Mucosa of stomach (tissue), 1 donor: ENCODE measurements around the gene CCDC15.

Experiments
- H3K27me3 ChIP-seq: one replicate; pipeline ENCODE4 v1.7.0; 2013; ENCODE audit warnings: mild to moderate bottlenecking, low read length; ENCODE audit not compliant: control insufficient read depth, insufficient read depth
- H3K36me3 ChIP-seq: one replicate; pipeline ENCODE4 v1.7.0; 2013; ENCODE audit warnings: low read length; ENCODE audit not compliant: control insufficient read depth, insufficient read depth
- H3K4me1 ChIP-seq: one replicate; pipeline ENCODE4 v1.7.0; 2013; ENCODE audit warnings: mild to moderate bottlenecking, low read length; ENCODE audit not compliant: control insufficient read depth, insufficient read depth
- H3K4me3 ChIP-seq: one replicate; pipeline ENCODE4 v1.7.0; 2013; ENCODE audit warnings: low read length
- H3K9ac ChIP-seq: one replicate; pipeline ENCODE4 v1.7.0; 2013; ENCODE audit warnings: mild to moderate bottlenecking, low read length, moderate library complexity
- H3K9me3 ChIP-seq: one replicate; pipeline ENCODE4 v1.7.0; 2013; ENCODE audit warnings: mild to moderate bottlenecking, low read length, moderate library complexity; ENCODE audit not compliant: control insufficient read depth
- donor health status: Pancreatic carcinoma.

The CCDC15 gene

DNA sequence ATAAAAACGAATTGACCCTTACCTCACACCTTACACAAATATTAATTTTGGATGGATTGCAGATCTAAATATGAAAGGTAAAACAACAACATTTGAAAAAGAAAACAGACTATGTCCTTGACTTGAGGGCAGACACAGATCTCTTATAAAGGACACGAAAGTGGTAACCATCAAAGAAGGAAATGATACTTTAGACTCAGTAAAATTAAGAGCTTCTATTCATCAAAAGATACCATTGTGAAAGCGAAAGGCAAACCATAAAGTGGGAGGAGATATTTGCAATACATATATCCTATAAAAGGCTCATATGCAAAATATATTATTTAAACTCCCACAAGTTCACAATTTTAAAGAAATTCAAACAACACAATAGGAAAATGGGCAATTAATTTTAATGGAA lies 23.2 kb upstream of the CCDC15 start:
- H3K4me3 ChIP-seq = no peak overlapping the region
- H3K9ac ChIP-seq = no peak overlapping the region
- H3K9me3 ChIP-seq = no peaks in the 10 kb centered on the region
- no peaks in the 10 kb centered on the region for H3K36me3 ChIP-seq
- no peaks in the 10 kb centered on the region for H3K27me3 ChIP-seq
- H3K4me1 ChIP-seq = no peaks in the 10 kb centered on the region

DNA sequence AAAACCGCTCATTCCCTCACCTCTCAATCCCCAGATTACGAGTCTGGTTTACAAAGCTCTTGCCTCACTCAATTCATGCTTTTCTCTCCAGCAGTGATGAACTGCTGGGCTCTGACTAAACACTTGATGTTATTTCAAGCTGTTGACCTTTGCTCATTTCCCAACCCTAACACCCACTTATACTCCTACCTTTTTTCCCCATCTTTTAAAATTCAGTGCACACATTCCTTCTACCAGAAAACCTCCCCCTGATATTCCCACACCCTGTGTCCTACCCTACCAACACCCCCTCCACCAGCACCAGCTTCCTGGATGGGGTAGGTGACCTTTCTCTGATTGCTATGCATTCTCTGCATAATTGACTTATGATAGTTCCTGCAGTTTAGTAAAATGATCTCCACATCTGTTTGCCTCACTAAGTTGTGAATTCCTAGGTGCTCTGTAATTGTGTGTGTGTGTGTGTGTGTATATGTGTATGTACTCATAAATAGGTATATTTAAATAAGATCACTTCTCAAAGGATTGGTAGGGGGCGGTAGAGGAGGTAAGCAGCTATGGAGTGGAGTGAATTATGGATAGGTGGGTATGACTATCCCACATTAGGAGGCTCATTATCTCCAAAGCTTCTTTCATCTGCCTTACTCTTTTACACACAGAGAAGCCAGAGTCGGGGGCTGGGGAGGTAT lies 19.0 kb upstream of the CCDC15 start:
- no peak overlapping the region for H3K9ac ChIP-seq
- no peaks in the 10 kb centered on the region for H3K9me3 ChIP-seq
- H3K27me3 ChIP-seq = no peaks in the 10 kb centered on the region
- H3K4me1 ChIP-seq = no peaks in the 10 kb centered on the region
- H3K36me3 ChIP-seq = no peaks in the 10 kb centered on the region
- no peak overlapping the region for H3K4me3 ChIP-seq

DNA sequence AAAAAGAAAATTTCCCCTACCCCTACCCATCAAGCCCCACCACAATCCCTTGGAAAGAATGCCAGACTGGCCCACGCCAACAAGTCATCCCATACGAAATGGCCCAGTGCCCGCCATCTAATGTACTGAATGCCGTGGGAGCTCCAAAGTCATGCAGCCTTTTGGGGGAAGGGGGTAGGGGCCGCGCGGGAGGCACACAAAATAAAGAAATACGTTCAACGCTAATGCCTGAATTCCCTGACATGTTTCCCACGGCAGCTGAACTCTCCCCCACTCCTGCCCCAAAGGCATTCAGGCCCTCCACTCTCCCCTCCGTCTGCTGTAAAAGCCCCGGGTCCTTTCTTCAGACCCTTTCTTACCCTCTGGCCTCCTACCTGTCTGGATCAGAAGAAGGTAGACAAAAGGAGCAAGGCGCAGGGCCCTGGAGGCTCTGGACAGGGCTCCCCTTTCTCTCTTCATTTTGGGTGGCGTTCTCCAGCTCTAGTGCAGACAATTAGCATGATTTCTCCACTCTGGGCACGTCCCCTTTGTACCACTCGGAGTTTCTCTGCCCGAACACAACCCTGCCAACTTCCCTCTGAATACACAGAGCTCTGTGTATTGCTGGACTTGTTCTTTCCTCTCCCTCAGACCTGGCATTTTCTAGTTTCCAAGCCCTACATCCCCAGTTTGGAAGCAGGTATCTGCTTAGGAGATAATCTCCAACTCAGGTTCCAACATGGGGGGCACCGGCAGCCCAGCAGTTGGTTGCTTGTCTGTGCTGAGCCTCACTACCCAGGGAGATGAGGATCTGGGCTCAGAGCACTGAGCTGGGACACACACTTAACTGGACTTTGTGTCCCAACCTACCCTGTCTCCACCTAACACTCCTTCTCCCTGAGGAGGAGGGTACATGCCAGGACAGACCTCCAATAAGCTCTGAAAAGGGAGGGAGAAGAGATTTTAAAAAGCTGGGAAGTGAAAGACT lies 18.2 kb upstream of the CCDC15 start, which contains the start of gene HEPACAM:
HEPACAM (minus strand) TSS at position 500 of the 967 bp plus-strand sequence; CDS start at position 459, 41 bp downstream.
- Histone ChIP-seq H3K4me1 (no peaks in the 10 kb centered on the region), H3K4me3 (no peak within 1 kb of the TSS), H3K9ac (no peak within 1 kb of the TSS)

DNA sequence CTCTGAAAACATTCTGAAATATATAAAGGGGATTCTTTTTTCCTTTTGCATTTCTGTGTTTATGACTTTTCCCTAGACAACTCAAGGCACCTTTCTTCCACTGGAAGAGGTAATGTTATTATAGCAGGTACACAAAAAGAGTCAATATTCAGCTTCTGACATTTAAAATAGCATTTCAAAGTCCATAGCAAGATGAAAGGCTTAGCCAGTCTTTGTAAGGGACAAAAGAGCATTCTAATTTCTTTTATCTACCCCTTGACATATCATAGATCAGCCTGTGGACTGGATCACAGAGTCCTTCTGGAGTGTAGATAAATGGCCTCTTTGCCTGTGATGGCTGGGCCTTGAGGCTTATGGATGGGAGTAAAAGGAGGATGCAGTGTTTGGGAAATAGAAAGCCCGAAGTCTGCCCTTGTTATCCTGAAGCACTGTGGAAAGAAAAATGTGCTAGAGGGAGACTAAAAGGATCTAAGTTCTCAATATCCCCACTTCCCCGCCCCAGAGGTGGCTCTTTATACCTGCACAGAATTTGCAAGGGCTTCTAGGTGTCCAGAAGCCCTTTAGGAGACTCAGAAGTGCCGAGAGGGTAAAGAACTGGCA lies 16.6 kb upstream of the CCDC15 start:
- no peak overlapping the region for H3K9ac ChIP-seq
- no peaks in the 10 kb centered on the region for H3K9me3 ChIP-seq
- no peaks in the 10 kb centered on the region for H3K27me3 ChIP-seq
- no peaks in the 10 kb centered on the region for H3K4me1 ChIP-seq
- no peak overlapping the region for H3K4me3 ChIP-seq
- no peaks in the 10 kb centered on the region for H3K36me3 ChIP-seq

More for the DNA sequence above, 18.2 kb upstream of the CCDC15 start, which contains the start of gene HEPACAM:
- H3K9me3 ChIP-seq = no peaks in the 10 kb centered on the region
- H3K36me3 ChIP-seq = no peaks in the 10 kb centered on the region
- no peaks in the 10 kb centered on the region for H3K27me3 ChIP-seq

DNA sequence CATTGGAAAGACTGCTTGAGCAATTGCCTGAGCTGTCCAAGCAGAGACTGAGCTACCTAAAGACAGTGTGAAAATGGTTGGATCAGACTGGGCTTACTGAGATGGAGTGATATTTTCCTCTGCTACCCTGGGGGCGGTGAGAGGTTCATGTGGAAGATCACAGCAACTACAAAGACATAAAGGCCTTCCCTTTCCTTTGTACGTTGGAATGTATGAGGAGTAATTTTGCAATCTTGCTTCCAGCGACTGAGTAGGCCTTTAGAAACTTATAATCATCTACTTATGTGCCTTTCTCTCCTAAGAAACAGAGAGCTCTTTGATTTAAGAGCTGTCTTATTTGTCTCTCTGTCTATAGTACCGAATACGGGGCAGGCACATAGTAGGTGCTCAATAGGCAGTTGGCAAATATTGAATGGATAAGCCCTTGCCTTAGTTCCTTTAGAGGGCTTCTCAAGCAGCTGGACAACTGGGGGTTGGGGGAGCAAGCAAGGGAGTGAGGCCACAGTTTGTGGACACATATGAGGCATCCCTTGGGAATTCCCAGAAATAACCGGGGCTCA lies 15.7 kb upstream of the CCDC15 start:
- Histone ChIP-seq H3K4me3 (no peak overlapping the region), H3K4me1 (no peaks in the 10 kb centered on the region), H3K27me3 (no peaks in the 10 kb centered on the region), H3K36me3 (no peaks in the 10 kb centered on the region), H3K9me3 (no peaks in the 10 kb centered on the region), H3K9ac (no peak overlapping the region)

DNA sequence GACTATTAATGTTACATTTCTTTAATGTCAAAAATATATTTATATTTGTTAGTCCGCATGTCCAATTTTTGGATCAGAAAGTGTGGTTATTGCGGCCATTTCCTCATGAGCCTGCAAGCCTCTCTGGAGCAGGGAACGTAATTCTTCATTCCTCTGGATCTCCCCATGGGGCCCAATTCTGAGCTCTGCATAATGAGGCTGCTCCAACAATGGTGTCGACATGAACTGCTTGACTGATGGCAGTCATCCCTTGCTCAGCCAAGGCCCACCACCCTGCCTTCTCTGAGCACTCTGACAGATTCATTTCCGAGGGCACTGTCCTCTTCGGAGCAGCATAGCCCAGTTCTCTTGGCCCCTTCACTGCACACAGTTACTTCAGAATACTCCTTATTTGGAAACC lies 15.0 kb upstream of the CCDC15 start:
- no peaks in the 10 kb centered on the region for H3K9me3 ChIP-seq
- no peaks in the 10 kb centered on the region for H3K4me1 ChIP-seq
- H3K36me3 ChIP-seq = no peaks in the 10 kb centered on the region
- no peaks in the 10 kb centered on the region for H3K27me3 ChIP-seq
- no peak overlapping the region for H3K4me3 ChIP-seq
- H3K9ac ChIP-seq = no peak overlapping the region

DNA sequence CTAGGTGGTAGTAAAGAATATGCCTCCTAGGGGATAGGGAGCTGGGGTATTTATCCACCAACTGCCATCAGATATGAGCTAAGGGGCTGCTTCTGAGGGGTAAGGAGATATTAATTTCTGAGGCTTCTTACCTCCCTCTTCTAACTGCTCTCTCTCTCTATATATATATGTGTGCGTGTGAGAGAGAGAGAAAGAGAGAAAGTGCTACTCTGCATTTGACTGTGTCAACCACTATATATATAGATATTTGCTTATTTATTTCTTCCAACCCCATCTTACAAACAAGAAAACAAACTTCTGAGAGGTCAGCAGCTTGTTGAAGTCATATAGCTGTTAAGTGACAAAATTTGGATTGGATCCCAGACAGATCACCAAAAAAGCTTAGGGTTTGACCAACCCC lies 12.3 kb upstream of the CCDC15 start:
- H3K9me3 ChIP-seq = no peaks in the 10 kb centered on the region
- no peak overlapping the region for H3K9ac ChIP-seq
- no peaks in the 10 kb centered on the region for H3K27me3 ChIP-seq
- no peak overlapping the region for H3K4me3 ChIP-seq
- no peaks in the 10 kb centered on the region for H3K4me1 ChIP-seq
- no peaks in the 10 kb centered on the region for H3K36me3 ChIP-seq

DNA sequence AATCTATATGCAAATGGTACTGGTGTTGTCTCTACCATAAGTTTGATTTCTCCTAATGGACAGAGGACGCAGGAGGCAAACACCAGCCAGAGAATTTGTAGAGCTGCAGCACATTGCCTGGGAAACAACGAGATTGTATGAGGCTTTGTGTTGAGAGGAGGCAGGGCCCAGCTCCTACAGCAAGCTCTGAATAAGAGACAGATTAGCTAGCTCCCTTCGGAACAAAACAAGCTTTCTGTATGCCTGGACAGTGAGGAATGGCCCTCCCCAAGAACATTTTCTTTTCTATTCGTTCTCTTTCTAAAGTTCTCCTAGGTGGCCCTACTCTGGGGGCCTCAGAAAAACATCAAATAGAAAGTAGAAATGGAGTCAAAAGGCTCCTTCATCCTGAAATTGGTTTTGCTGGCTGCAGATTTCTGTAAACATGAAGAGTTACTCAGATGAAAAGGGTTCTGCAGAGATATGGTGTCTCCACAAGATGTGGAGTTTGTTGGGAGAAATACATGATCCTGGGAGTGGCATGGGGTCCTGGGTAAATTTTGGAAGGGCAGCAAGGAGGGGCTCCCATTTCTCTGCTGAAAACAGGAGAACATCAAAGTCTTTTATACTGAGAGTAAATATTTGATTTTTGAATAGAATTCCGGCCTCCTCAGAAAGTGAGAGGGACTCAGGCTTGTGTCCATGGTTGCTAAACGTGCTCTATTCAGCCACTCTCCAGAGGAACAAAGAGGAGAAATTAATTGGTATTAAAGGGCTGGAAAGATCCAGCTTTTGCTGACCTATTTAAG lies 11.3 kb upstream of the CCDC15 start:
- Histone ChIP-seq H3K9me3 (no peaks in the 10 kb centered on the region), H3K27me3 (no peaks in the 10 kb centered on the region), H3K4me1 (no peaks in the 10 kb centered on the region), H3K36me3 (no peaks in the 10 kb centered on the region), H3K4me3 (no peak overlapping the region), H3K9ac (no peak overlapping the region)

DNA sequence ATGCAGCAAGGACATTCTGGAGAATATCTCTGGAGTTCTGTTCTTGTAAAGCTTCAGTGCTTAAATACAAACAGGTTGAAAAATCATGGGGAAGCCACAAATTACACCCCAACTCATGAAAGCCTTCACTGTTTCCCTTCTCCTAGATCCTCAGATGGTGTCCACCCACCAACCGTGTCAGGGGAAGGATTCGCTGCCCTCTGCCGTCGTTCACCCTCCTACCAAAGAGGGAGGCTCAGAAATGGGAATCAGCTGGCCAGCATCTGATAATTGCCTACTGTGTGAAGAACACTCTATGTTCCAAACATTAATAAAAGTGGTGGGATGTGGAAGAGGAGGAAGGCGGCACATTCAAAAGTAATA lies 10.8 kb upstream of the CCDC15 start:
- Histone ChIP-seq H3K27me3 (no peaks in the 10 kb centered on the region), H3K9ac (no peak overlapping the region), H3K9me3 (no peaks in the 10 kb centered on the region), H3K4me1 (no peaks in the 10 kb centered on the region), H3K4me3 (no peak overlapping the region), H3K36me3 (no peaks in the 10 kb centered on the region)

DNA sequence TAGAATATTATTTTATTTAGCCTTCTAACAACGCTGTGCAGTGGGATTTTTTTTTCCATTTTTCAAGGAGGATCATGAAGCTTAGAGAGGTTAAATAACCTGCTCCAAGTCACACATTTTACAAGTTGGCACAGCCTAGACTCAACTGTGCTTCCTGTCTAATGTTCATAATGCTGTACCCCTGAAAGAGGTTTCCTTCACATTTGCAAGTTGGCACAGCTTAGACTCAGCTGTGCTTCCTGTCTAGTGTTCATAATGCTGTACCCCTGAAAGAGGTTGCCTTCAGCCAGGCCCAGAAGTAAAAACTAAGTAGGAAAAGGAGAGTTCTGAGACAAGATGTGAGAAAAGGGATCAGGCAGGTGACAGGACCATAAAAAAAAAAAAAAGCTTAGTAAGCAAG lies 10.3 kb upstream of the CCDC15 start:
- H3K4me3 ChIP-seq = no peak overlapping the region
- H3K4me1 ChIP-seq = no peaks in the 10 kb centered on the region
- no peaks in the 10 kb centered on the region for H3K9me3 ChIP-seq
- no peaks in the 10 kb centered on the region for H3K36me3 ChIP-seq
- no peak overlapping the region for H3K9ac ChIP-seq
- no peaks in the 10 kb centered on the region for H3K27me3 ChIP-seq

DNA sequence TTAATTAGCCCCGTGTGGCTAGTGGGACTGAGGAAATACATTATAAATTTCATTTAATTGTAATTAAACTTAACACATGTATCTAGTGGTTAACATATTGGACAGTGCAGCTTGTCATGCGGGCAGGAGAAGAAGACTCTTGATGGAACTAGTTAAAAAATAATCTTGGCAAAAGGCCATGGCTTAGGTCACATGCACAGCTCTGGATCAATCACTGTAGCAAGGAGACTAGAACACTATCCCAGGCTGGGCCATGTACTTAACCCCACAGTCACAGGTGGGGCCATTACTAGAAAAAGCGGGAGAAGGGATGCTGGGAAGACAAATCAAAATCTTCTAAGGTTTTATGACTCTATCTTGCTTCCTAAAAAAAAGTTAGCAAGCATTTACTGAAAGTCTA lies 9.4 kb upstream of the CCDC15 start:
- no peaks in the 10 kb centered on the region for H3K36me3 ChIP-seq
- no peak overlapping the region for H3K9ac ChIP-seq
- H3K27me3 ChIP-seq = no peaks in the 10 kb centered on the region
- no peaks in the 10 kb centered on the region for H3K4me1 ChIP-seq
- no peak overlapping the region for H3K4me3 ChIP-seq
- no peaks in the 10 kb centered on the region for H3K9me3 ChIP-seq
